Right atrium auricular region (tissue), 2 donors: ENCODE results near the gene KBTBD4. TPM values are rescaled to one million over a fixed set of nuclear protein-coding genes. Genes with fewer than 3 reads are reported as not detected.
A peak's percentile ranks its signal among the peaks of the same experiment; 100 is the strongest.

Experiments
- DNase-seq: peaks from one replicate; pipeline ENCODE4 v3.0.0-alpha.2; 2019; ENCODE audit warnings: low spot score
- H3K27ac ChIP-seq, 2 donors: fragments of 200-600 bp; sonication (generic); 1 replicate in 1 of 2; 2 replicates in 1 of 2; pipeline ENCODE4 v1.5.1; 2016 to 2019
- H3K27me3 ChIP-seq, 2 donors: fragments of 200-600 bp; sonication (generic); one replicate each; pipeline versions ENCODE4 v1.5.1 to v1.6.0; 2017 to 2019
- H3K36me3 ChIP-seq: fragments of 200-600 bp; sonication (generic); one replicate; pipeline ENCODE4 v1.5.1; 2016
- H3K4me1 ChIP-seq, 2 donors: fragments of 200-600 bp; sonication (generic); one replicate each; pipeline versions ENCODE4 v1.5.1 to v1.6.0; 2017 to 2019
- H3K4me3 ChIP-seq, 2 donors: fragments of 200-600 bp; sonication (generic); 1 replicate in 1 of 2; 2 replicates in 1 of 2; pipeline ENCODE4 v1.5.1; 2017 to 2019; ENCODE audit warnings: mild to moderate bottlenecking in 1 of 2, moderate library complexity in 1 of 2
- H3K9me3 ChIP-seq, 2 donors: fragments of 200-600 bp; sonication (generic); one replicate each; pipeline ENCODE4 v1.5.1; 2019
- CTCF ChIP-seq, 2 donors: fragments of 200-600 bp; sonication (generic); IDR thresholded peaks; one replicate each; pipeline ENCODE4 v1.5.1; 2019; ENCODE audit warnings: antibody characterized with exemption in 2 of 2
- total RNA-seq, 2 donors: library from RNA; depleted of rRNA; stranded (reverse); fragments of >200 nt; gene quantifications; one replicate each; pipeline ENCODE4 v1.1.0, GENCODE V29; 2016

Gene KBTBD4
- total RNA-seq, 2 donors from 2014 or later = 11.7 to 21.7 TPM

- H3K27me3 ChIP-seq = peaks cover 14 to 17% of the 10 kb centered on the region in 2 donors
These were observed 15.4 kb upstream of the KBTBD4 start, which contains the start of gene C1QTNF4 for GRCh38 chr11:47593934-47594855. Gene C1QTNF4, minus strand, starts transcription at chr11:47594411. Its CDS starts 3,601 bp downstream, at chr11:47590810.

GRCh38 chr11:47593492-47593933 is 14.7 kb upstream of the KBTBD4 start:
- peaks cover 14 to 17% of the 10 kb centered on the region in 2 donors for H3K27me3 ChIP-seq
- no peak for DNase-seq
- no peak for TF ChIP-seq CTCF (IDR thresholded peaks at IDR 0.05)
- H3K9me3 ChIP-seq = no peaks in the 10 kb centered on the region
- H3K27ac ChIP-seq = no peak overlapping the region
- H3K4me3 ChIP-seq = peak overlapping the region in 1 of 2 donors; percentile 30
- peaks cover 0 to 18% of the 10 kb centered on the region in 2 donors for H3K4me1 ChIP-seq
- H3K36me3 ChIP-seq = no peaks in the 10 kb centered on the region

More at GRCh38 chr11:47593934-47594855, 15.4 kb upstream of the KBTBD4 start, which contains the start of gene C1QTNF4:
- no peaks in the 10 kb centered on the region for H3K9me3 ChIP-seq
- no peaks in the 10 kb centered on the region for H3K36me3 ChIP-seq
- no peak within 1 kb of the TSS for H3K27ac ChIP-seq
- H3K4me3 ChIP-seq = peak within 1 kb of the TSS in 1 of 2 donors; percentile 30
- DNase-seq = no peak
- no peak for TF ChIP-seq CTCF (IDR thresholded peaks at IDR 0.05)
- peaks cover 0 to 18% of the 10 kb centered on the region in 2 donors for H3K4me1 ChIP-seq

- no peak overlapping the region for H3K27ac ChIP-seq
- H3K36me3 ChIP-seq = no peaks in the 10 kb centered on the region
- no peak overlapping the region for H3K4me3 ChIP-seq
- TF ChIP-seq CTCF (IDR thresholded peaks at IDR 0.05) = no peak
- peaks cover 14 to 17% of the 10 kb centered on the region in 2 donors for H3K27me3 ChIP-seq
- H3K9me3 ChIP-seq = no peaks in the 10 kb centered on the region
- H3K4me1 ChIP-seq = peaks cover 0 to 18% of the 10 kb centered on the region in 2 donors
- no peak for DNase-seq
These were observed 14.2 kb upstream of the KBTBD4 start for GRCh38 chr11:47592970-47593369.

- peaks cover 14 to 17% of the 10 kb centered on the region in 2 donors for H3K27me3 ChIP-seq
- no peaks in the 10 kb centered on the region for H3K9me3 ChIP-seq
- no peak for TF ChIP-seq CTCF (IDR thresholded peaks at IDR 0.05)
These were observed 13.5 kb upstream of the KBTBD4 start for GRCh38 chr11:47592251-47592650.

GRCh38 chr11:47591764-47592163 is 13.0 kb upstream of the KBTBD4 start:
- Histone ChIP-seq H3K27me3 (peaks cover 14 to 17% of the 10 kb centered on the region in 2 donors), H3K4me1 (peaks cover 0 to 18% of the 10 kb centered on the region in 2 donors), H3K36me3 (no peaks in the 10 kb centered on the region), H3K4me3 (no peak overlapping the region), H3K9me3 (no peaks in the 10 kb centered on the region), H3K27ac (no peak overlapping the region)
- DNase-seq = no peak
- no peak for TF ChIP-seq CTCF (IDR thresholded peaks at IDR 0.05)

More at GRCh38 chr11:47592251-47592650, 13.5 kb upstream of the KBTBD4 start:
- H3K36me3 ChIP-seq = no peaks in the 10 kb centered on the region
- no peak for DNase-seq
- no peak overlapping the region for H3K27ac ChIP-seq
- peaks cover 0 to 18% of the 10 kb centered on the region in 2 donors for H3K4me1 ChIP-seq
- no peak overlapping the region for H3K4me3 ChIP-seq
